Measurements from ENCODE around the gene LARGE1.

LARGE1 gene

DNA sequence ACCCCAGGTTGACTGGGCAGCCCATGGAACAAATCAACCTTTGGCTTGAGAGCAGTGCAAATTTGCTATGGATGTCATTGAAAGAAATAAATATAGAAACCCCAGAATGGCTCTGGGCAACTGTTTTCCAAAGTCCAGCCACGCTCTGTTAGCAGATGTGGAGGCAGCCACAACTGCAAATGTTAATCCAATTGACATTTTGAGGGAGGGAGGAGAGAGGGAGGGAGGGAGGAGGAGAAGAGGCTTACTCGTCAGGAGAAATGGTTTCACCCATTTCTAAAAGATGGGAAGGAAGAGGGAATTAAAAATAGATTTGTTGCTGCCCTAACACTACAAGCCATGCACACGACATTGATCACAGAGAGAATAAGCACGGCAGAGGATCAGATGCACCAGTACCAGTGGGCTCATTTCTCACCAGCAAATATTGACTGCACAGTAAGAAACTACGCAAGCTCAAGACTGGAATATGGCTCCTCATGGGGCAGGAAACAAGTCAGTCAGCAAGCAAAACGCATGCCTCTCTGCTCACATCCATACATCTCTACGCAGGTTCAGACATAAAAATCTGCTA is 229.1 kb downstream of the LARGE1 start:
- H3K27me3 Mint-ChIP-seq: no peaks in the 10 kb centered on the region
- intact Hi-C loops (cut with micrococcal nuclease): no loop called here

GRCh38 chr22:33688903-33689302 is 231.4 kb downstream of the LARGE1 start:
- Mint-ChIP-seq H3K4me1 (ENCODE audit: low read depth) (no peaks in the 10 kb centered on the region), H3K27me3 (no peaks in the 10 kb centered on the region), H3K9me3 (peaks cover 64% of the 10 kb centered on the region), H3K36me3 (ENCODE audit: low read depth) (no peaks in the 10 kb centered on the region), H3K4me3 (no peak overlapping the region), H3K27ac (no peak overlapping the region)
- intact Hi-C loops (cut with micrococcal nuclease): no loop called here

More for the DNA sequence above, 229.1 kb downstream of the LARGE1 start:
- Mint-ChIP-seq H3K9me3 (peaks cover 57% of the 10 kb centered on the region), H3K36me3 (ENCODE audit: low read depth) (no peaks in the 10 kb centered on the region), H3K4me3 (no peak overlapping the region), H3K27ac (no peak overlapping the region), H3K4me1 (ENCODE audit: low read depth) (no peaks in the 10 kb centered on the region)

DNA sequence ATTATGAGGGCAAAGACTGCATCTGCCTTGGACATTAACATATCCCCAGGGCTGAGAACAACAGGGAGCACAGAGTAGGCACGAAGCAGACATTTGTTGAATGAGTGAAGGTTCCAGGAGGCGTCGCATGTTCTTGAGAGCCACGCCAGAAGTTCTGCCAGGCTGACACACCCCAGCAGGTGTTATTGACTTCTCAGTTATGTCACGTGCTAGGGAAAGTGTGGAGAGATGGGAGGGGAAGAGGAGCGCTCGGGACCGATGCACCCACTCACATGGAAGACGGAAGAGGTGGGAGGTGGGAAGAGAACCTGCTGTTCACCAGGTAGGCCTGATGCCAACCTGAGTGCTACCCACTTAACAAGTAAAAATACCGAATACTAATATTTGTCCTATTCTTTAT is 232.8 kb downstream of the LARGE1 start:
- Mint-ChIP-seq H3K4me1 (ENCODE audit: low read depth) (no peaks in the 10 kb centered on the region), H3K4me3 (no peak overlapping the region), H3K9me3 (peaks cover 69% of the 10 kb centered on the region)

DNA sequence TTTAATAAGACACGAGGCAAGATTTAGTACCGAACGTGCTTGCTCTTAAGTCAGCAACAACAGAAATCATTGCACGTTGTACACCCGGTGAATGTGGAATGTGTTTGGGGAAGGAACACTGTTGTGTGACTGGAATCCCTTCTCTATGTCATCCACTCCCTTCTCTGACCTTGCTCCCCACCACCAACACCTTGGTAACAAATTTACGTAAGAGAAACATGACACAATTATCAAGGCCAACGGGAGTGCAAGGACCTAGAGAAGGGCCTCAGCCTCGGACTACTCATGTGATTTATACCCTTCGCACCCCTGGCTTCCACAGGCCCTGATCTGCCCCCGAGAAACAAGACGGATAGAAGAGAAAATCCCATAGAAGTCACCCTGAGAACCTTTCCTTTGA is 236.2 kb downstream of the LARGE1 start:
- H3K4me3 Mint-ChIP-seq: no peak overlapping the region
- intact Hi-C loops (cut with micrococcal nuclease): no loop called here
- no peaks in the 10 kb centered on the region for H3K27me3 Mint-ChIP-seq
- no peak overlapping the region for H3K27ac Mint-ChIP-seq
- peaks cover 60% of the 10 kb centered on the region for H3K9me3 Mint-ChIP-seq
- H3K36me3 Mint-ChIP-seq (ENCODE audit: low read depth): no peaks in the 10 kb centered on the region
- H3K4me1 Mint-ChIP-seq (ENCODE audit: low read depth): no peaks in the 10 kb centered on the region

More for the DNA sequence above, 232.8 kb downstream of the LARGE1 start:
- intact Hi-C loops (cut with micrococcal nuclease): no loop called here
- Mint-ChIP-seq H3K27me3 (no peaks in the 10 kb centered on the region), H3K27ac (no peak overlapping the region), H3K36me3 (ENCODE audit: low read depth) (no peaks in the 10 kb centered on the region)

- no peak overlapping the region for H3K27ac Mint-ChIP-seq
- intact Hi-C loops (cut with micrococcal nuclease): no loop called here
- no peaks in the 10 kb centered on the region for H3K4me1 Mint-ChIP-seq (ENCODE audit: low read depth)
- H3K36me3 Mint-ChIP-seq (ENCODE audit: low read depth): no peaks in the 10 kb centered on the region
- H3K27me3 Mint-ChIP-seq: no peaks in the 10 kb centered on the region
- H3K4me3 Mint-ChIP-seq: no peak overlapping the region
- H3K9me3 Mint-ChIP-seq: peaks cover 53% of the 10 kb centered on the region
These were observed 237.3 kb downstream of the LARGE1 start for GRCh38 chr22:33682927-33683326.

GRCh38 chr22:33680632-33681031 is 239.6 kb downstream of the LARGE1 start:
- no peaks in the 10 kb centered on the region for H3K27me3 Mint-ChIP-seq
- H3K27ac Mint-ChIP-seq: no peak overlapping the region
- peaks cover 46% of the 10 kb centered on the region for H3K9me3 Mint-ChIP-seq
- intact Hi-C loops (cut with micrococcal nuclease): no loop called here
- H3K4me3 Mint-ChIP-seq: no peak overlapping the region
- H3K36me3 Mint-ChIP-seq (ENCODE audit: low read depth): no peaks in the 10 kb centered on the region
- H3K4me1 Mint-ChIP-seq (ENCODE audit: low read depth): no peaks in the 10 kb centered on the region

DNA sequence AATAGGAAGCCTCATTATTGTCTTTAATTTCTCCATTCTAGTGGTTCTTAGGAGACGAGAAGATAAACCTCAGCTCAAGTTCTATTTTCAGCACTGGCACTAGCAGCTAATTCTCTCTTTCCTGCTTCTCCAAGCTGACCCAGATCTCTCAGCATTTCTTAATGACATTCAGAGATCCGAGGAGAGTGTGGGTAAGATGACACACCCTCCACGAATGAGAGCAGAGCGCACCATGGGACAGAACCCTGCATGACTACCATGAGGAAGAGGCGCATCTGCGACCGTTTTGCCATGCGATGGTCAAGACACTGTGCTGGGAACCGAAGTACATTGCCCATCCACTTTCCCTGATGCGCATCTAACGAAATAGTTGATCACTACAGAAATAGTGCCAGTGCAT is 241.8 kb downstream of the LARGE1 start:
- Mint-ChIP-seq H3K9me3 (peaks cover 47% of the 10 kb centered on the region), H3K36me3 (ENCODE audit: low read depth) (no peaks in the 10 kb centered on the region), H3K27me3 (no peaks in the 10 kb centered on the region), H3K4me3 (no peak overlapping the region), H3K27ac (no peak overlapping the region), H3K4me1 (ENCODE audit: low read depth) (no peaks in the 10 kb centered on the region)
- intact Hi-C loops (cut with micrococcal nuclease): no loop called here

GRCh38 chr22:33677536-33677935 is 242.7 kb downstream of the LARGE1 start:
- no peaks in the 10 kb centered on the region for H3K4me1 Mint-ChIP-seq (ENCODE audit: low read depth)
- H3K27me3 Mint-ChIP-seq: no peaks in the 10 kb centered on the region
- intact Hi-C loops (cut with micrococcal nuclease): no loop called here
- H3K27ac Mint-ChIP-seq: no peak overlapping the region
- no peak overlapping the region for H3K4me3 Mint-ChIP-seq
- no peaks in the 10 kb centered on the region for H3K36me3 Mint-ChIP-seq (ENCODE audit: low read depth)
- peaks cover 38% of the 10 kb centered on the region for H3K9me3 Mint-ChIP-seq

DNA sequence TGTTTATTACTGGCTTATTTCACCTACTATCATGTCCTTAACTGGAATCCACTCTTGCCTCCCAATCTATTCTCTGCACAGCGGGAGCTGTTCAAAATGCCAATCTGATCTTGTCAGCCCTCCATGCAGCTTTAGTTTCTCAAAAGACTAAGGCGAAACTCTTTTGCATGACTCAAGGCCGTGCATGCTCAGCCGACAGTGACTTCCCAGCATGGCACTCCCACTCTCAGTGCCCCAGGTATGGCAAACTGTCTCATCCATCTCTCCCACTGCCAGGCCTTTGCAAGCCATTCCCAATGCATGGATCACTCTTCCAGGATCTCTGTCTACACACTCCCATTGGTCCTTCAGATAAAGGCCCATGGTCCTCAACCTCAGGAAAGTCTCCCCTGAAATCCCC is 245.9 kb downstream of the LARGE1 start:
- Mint-ChIP-seq H3K4me1 (ENCODE audit: low read depth) (no peaks in the 10 kb centered on the region), H3K9me3 (peaks cover 24% of the 10 kb centered on the region), H3K36me3 (ENCODE audit: low read depth) (no peaks in the 10 kb centered on the region), H3K27ac (no peak overlapping the region), H3K4me3 (no peak overlapping the region), H3K27me3 (no peaks in the 10 kb centered on the region)
- intact Hi-C loops (cut with micrococcal nuclease): no loop called here

DNA sequence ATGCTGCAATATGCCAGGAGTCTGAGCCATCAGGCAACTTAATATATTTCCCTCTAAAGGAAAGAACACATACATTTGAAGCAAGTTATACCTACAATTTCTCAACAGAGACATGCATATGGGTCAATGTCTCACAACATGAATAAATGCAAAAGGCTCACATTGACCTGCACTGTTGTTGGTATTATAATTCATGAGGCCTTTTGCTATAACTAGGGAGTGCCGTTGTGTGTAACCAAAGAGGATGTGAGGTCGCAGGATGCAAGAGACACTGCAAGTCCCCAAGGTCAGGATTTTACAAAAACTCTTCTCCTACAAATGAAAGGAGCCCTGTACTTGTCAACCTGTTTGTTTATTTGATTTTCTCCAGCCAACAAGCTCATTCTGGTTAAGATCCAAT is 250.5 kb downstream of the LARGE1 start:
- Mint-ChIP-seq H3K36me3 (ENCODE audit: low read depth) (no peaks in the 10 kb centered on the region), H3K4me1 (ENCODE audit: low read depth) (no peaks in the 10 kb centered on the region), H3K27ac (no peak overlapping the region), H3K4me3 (no peak overlapping the region), H3K27me3 (no peaks in the 10 kb centered on the region), H3K9me3 (peaks cover 10% of the 10 kb centered on the region)
- intact Hi-C loops (cut with micrococcal nuclease): no loop called here

GRCh38 chr22:33666961-33667619 is 253.2 kb downstream of the LARGE1 start:
- Mint-ChIP-seq H3K4me3 (no peak overlapping the region), H3K4me1 (ENCODE audit: low read depth) (no peaks in the 10 kb centered on the region), H3K27ac (no peak overlapping the region), H3K36me3 (ENCODE audit: low read depth) (no peaks in the 10 kb centered on the region), H3K9me3 (peaks cover 25% of the 10 kb centered on the region), H3K27me3 (no peaks in the 10 kb centered on the region)
- intact Hi-C loops (cut with micrococcal nuclease): no loop called here

- H3K9me3 Mint-ChIP-seq: peaks cover 32% of the 10 kb centered on the region
- no peaks in the 10 kb centered on the region for H3K27me3 Mint-ChIP-seq
- no peaks in the 10 kb centered on the region for H3K4me1 Mint-ChIP-seq (ENCODE audit: low read depth)
- H3K27ac Mint-ChIP-seq: no peak overlapping the region
- H3K36me3 Mint-ChIP-seq (ENCODE audit: low read depth): no peaks in the 10 kb centered on the region
- no peak overlapping the region for H3K4me3 Mint-ChIP-seq
- intact Hi-C loops (cut with micrococcal nuclease): no loop called here
These were observed 253.9 kb downstream of the LARGE1 start for GRCh38 chr22:33666279-33666960.

GRCh38 chr22:33659448-33659847 is 260.8 kb downstream of the LARGE1 start:
- Mint-ChIP-seq H3K9me3 (peaks cover 74% of the 10 kb centered on the region), H3K4me3 (no peak overlapping the region), H3K27me3 (no peaks in the 10 kb centered on the region), H3K27ac (no peak overlapping the region), H3K36me3 (ENCODE audit: low read depth) (no peaks in the 10 kb centered on the region), H3K4me1 (ENCODE audit: low read depth) (no peaks in the 10 kb centered on the region)
- intact Hi-C loops (cut with micrococcal nuclease): no loop called here

- no peak overlapping the region for H3K27ac Mint-ChIP-seq
- no peaks in the 10 kb centered on the region for H3K4me1 Mint-ChIP-seq (ENCODE audit: low read depth)
- peaks cover 74% of the 10 kb centered on the region for H3K9me3 Mint-ChIP-seq
- intact Hi-C loops (cut with micrococcal nuclease): no loop called here
- H3K27me3 Mint-ChIP-seq: no peaks in the 10 kb centered on the region
- H3K36me3 Mint-ChIP-seq (ENCODE audit: low read depth): no peaks in the 10 kb centered on the region
- no peak overlapping the region for H3K4me3 Mint-ChIP-seq
These were observed 261.5 kb downstream of the LARGE1 start for GRCh38 chr22:33658775-33659174.

Measured in dendritic cell treated with granulocyte-macrophage colony-stimulating factor and Interleukin-4, amounts not matched to agents 40 ng/mL and 50 ng/mL, for 4 days (primary cell).